GM20431 (cell line): ENCODE results near the gene C19orf25.

Experiments used
- in situ Hi-C: fragments of 300-500 bp; cut with MseI, MboI; formaldehyde crosslinking; loops from one replicate; pipeline ENCODE4 v1.15.0; 2020; ENCODE audit warnings: low sequenced_read_pairs; ENCODE audit not compliant: unreplicated experiment

The C19orf25 gene

GRCh38 chr19:1513499-1514294, 34.7 kb upstream of the C19orf25 start:
- in situ Hi-C loops: no loop called here

- in situ Hi-C loops: no loop called here
Observed at GRCh38 chr19:1512671-1513498, 33.9 kb upstream of the C19orf25 start, which contains the start of gene ADAMTSL5. TSS of gene ADAMTSL5 (minus strand) at chr19:1513019. CDS start at chr19:1510943, 2,076 bp downstream.

GRCh38 chr19:1511318-1512317, 32.6 kb upstream of the C19orf25 start:
- in situ Hi-C loops: no loop called here

DNA sequence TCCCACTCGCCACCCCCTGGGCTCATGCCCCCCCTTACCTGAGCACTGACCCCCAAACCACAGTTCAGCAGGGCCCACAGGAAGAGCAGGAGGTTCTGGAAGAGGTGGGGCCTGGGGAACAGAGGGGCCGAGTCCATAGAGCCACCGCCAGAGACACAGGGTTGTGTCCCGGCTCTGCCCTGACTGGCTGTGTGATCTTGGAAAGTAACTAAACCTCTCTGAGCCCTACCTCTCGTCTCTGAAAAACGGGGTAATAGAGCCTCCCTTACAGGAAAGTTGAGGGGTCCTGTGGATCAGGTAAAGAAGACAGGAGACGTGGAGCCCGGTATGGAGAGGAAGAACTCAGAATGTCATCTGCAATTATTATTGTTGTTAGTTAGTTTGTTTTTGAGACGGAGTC, 31.8 kb upstream of the C19orf25 start:
- in situ Hi-C loops: no loop called here

DNA sequence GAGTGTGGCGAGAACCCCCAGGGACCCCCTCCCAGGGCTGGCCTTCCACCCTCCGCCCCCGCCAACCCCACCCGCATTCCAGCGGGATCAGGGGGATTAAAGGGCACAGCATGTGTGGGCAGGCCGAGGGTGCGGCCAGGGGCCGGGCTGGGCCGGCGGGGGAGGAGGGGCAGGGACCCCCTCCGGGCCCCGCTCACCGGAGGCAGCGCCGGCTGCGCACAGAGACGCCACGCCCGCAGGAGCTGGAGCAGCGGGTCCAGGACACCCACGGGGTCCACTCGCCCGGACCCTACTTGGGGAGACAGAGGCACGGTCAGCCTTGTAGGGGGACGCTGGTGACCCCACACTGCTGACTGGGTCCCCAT, 31.4 kb upstream of the C19orf25 start:
- in situ Hi-C loops: no loop called here

GRCh38 chr19:1509602-1510441, 30.8 kb upstream of the C19orf25 start:
- in situ Hi-C loops: no loop called here

DNA sequence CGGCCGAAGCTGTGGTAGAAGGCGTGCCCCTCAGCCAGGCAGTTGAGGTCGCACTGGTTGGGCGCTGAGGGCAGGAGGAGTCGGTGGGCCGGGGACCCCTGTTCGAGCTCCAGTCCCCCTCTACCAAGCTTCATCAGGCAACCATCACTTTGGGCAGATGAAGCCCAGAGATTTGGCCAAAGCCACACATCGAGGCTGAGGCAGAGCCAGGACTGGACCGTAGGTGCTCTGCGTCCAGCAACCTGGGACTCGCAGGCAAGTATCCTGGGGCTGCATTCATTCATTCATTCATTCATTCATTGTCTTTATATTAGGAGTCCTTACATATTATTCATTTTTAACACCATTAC, 29.5 kb upstream of the C19orf25 start:
- in situ Hi-C loops: no loop called here

DNA sequence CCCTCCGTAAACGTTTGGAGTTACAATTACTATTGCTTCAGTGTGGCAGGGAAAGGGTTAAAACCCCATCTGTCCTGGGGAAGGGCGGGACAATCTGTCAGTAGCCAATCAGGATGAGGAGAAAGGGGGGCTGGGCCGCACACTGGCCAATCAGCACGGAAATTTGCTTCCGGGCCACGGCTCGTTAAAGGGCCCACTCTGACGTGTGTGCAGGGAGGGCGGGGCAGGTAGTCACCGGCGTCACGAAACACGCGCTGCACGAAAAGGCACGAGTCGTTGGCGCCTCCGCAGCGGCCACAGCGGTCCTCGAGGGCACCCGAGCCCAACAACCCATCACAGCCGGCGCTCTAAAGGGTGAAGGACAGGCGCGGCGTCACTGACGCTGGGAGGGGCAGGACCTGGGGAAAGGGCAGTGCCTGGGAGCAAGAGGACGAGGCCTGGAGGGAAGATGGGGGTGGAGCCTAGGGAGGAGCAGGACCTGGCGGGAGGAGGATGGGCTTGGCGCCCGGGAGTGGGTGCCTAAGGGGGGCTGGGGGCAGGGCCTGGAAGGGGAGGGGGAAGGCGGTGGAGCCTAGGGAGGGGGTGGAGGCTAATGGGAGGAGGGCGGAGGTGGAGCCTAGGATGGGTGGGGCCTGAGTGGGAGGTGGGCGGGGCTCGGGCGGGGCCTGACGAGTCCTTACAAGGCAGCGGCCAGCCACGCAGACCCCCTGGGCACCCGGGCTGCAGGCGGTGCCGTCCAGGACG, 28.9 kb upstream of the C19orf25 start:
- in situ Hi-C loops: no loop called here

GRCh38 chr19:1507192-1507660, 28.2 kb upstream of the C19orf25 start:
- in situ Hi-C loops: no loop called here

DNA sequence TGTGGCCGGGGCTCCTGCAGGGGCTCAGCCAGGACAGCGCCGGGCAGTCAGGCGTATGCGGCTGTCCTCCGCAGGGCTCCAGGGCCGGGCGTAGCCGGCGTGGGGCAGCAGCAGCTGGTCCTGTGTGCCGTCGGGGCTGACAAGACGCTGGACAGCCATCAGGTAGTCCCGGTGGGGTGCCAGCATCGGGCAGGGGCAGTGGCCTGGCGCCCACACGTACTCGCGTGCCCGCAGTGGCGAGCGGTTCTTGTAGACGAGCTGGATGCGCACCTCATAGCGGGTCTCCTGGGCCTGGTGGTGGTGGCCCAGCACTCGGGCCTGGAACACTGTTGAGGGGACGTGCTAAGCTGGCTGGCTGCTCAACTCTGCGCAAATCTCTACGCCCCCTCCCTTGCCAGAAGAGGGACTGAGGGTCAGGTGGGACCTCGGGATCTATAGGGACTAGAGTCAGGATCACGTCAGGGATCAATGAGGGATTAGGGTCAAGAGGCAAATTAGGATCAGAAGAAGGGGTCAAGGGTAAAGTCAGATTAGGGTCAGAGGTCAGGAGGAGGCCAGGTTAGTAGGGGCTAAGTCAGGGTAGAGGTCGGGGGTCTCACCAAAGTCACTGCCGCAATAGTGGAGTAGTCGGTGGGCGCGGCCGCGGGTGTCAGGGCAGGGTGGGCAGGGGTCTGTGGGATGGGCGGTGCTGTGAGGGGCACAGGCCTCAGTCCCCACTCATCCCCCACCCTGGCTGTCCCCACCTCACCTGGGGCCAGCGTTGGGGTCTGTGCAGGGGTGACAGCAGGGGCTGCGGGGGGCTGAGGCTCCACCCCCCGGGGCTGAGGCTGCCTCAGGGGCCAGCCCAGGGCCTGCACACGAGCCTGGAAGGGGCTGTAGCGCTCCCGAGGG, 27.2 kb upstream of the C19orf25 start:
- in situ Hi-C loops: no loop called here

DNA sequence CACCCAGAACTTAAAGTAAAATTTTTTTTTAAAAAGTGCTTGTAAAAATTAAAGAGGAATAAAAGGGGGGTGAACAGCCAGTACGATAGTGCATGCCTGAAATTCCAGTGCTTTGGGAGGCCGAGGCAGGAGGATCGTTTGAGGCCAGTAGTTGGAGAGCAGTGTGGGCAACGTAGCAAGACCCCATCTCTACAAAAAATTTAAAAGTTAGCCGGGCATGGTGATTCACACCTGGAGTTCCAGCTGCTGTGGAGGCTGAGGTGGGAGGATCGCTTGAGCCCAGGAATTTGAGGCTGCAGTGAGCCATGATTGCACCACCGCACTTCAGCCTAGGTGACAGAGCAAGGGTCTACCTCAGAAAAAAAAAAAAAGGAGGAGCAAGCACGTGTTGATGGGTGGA, 26.0 kb upstream of the C19orf25 start:
- in situ Hi-C loops: no loop called here

DNA sequence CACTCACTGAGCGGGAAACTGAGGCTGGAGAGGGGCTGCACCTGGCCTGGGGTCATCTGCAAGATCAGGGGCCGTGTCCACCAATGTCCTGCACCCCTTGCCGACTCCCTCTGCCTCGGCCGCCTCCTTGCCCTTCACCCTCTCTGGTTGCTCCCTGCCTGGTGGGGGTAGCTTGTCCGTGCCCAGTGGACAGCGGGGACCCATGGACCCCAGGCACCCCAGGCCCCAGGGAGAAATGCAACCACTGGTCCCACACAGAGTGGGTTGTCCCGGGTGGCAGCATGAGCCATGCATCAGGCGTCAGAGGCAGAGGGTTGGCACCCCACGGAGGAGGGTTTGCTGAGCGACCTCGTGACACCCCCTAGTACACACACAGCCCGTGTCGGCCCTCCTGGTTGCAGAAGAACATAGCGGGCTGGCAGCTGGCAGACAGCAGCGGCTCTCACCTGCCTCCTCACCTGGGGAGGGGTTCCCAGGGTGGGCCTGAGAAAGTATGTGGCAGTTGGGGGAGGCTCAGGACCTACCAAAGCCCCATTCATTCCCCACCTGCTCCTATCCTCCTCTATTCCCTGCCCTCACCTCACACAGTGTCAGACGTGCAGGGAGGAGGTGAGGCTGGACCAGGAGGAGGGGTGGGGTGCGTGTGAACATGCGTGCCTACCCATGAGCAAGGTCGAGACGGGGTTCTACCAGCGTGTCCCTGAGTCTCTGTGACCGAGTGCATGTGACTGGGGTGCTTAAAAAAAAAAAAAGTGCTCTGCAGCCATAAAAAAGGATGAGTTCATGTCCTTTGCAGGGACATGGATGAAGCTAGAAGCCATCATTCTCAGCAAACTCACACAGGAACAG, 25.1 kb upstream of the C19orf25 start:
- in situ Hi-C loops: no loop called here

- in situ Hi-C loops: no loop called here
Observed at GRCh38 chr19:1503089-1503924, 24.3 kb upstream of the C19orf25 start.

GRCh38 chr19:1502433-1503088, 23.5 kb upstream of the C19orf25 start:
- in situ Hi-C loops: no loop called here

- in situ Hi-C loops: no loop called here
Observed at GRCh38 chr19:1501200-1501595, 22.2 kb upstream of the C19orf25 start.
